HG03108 (cell line): ENCODE results near the gene CPNE5.

ENCODE experiments used
- ATAC-seq: cut with Tn5 transposase; IDR thresholded peaks from one replicate; pipeline ENCODE4 v1.9.1; 2021; ENCODE audit warnings: moderate library complexity; ENCODE audit not compliant: unreplicated experiment

CPNE5 gene

GRCh38 chr6:36836111-36837021 is 2.9 kb downstream of the CPNE5 start:
- no peak for ATAC-seq

DNA sequence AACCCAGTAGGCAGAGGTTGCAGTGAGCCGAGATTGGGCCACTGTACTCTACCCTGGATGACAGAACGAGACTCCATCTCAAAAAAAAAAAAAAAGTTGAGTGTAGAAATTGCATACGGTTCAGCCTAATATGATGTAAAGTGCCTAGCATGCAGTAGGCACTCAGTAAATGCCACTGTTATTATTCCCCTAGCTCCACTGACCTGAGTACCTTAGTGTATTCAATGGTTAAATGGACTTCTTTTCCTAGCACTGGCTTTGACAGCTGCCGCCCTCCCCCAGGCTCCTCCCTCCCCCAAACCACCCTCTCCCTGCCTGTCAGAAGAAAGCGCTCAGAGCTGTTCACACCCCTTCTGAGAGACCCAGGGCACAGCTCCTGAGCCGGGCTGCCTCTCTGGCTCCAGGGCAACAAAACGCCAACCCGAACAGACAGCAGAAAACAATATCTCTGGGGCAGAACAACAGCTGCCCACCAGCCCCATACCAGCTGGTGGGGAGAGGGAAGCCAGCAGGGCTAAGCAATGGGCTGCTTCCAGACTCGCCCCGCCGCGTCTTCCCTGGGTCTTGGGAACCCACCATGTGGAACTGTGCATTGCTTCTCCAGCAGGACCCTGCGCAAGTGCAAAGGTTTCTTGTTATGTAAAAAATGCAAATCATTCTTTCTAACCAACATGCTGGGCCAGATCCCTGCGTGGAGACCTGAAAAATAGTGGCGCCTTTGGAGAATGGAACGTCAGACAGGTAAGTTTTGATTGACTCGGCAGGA is 4.5 kb downstream of the CPNE5 start:
- no peak for ATAC-seq

DNA sequence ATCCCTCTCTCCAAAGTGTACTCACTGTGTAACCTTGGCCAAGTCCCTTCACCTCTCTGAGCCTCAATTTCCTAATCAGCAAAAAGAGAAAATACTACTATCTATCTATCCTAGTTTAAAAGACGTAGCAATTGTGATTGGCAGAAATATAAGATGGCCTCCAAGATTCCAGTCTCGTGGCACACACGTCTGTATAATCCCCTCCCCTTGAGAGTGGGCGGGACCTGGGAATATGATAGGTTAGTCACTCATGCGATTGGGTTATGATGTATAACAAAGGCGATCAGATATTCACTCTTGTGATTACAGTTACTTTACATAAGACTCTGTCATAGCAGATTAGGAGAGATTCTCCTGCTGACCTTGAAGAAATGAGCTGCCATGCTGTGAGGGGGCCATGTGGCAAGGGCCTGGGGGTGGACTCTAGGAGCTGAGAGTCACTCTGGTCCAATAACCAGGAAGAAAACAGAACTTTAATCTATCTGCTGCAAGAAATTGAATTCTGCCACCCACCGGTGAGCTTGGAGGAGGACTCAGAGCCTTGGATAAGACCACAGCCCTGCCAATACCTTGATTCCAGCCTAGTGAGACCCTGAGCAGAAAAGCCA is 6.0 kb downstream of the CPNE5 start:
- ATAC-seq: no peak

DNA sequence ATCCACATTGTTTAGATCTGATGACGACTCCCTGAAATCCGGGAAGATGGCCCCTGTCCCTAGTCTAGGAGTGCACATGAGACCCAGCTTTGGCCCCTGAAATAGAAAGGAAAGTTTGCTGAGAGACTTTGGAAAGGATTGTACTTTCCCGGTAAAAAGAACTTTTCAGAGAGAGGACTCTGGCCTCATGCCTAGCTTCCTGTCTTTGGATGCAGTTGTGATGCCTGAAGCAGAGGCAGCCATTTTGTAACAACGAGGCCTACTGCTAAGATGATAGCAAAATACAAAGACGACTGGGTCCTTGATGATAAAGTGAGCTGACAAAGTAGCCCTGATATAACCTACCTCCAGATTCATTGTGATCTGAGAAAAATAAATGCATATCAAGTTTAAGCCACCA is 6.9 kb downstream of the CPNE5 start:
- no peak for ATAC-seq

DNA sequence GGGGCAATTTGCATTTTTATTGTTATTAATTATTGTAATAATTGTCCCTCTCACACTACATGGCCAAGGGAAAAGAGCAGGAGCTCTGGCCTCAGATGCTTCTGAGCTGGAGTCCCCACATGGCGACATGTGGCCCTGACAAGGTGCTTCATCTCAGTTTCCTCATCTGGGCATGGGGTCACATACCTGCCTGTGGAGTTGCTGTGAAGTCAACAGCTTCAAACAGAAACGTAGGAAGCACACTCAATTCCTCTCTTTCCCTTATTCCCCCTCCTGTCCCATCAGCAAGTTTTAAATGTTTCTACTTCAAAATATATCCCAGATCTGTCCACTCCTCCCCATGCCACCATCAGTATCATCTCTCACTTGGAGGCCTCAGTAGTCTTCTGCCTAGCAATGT is 8.7 kb downstream of the CPNE5 start:
- no peak for ATAC-seq

GRCh38 chr6:36829919-36830544 is 9.2 kb downstream of the CPNE5 start:
- ATAC-seq: no peak

GRCh38 chr6:36827261-36828079 is 11.8 kb downstream of the CPNE5 start:
- ATAC-seq: no peak

GRCh38 chr6:36826520-36827227 is 12.6 kb downstream of the CPNE5 start:
- no peak for ATAC-seq

DNA sequence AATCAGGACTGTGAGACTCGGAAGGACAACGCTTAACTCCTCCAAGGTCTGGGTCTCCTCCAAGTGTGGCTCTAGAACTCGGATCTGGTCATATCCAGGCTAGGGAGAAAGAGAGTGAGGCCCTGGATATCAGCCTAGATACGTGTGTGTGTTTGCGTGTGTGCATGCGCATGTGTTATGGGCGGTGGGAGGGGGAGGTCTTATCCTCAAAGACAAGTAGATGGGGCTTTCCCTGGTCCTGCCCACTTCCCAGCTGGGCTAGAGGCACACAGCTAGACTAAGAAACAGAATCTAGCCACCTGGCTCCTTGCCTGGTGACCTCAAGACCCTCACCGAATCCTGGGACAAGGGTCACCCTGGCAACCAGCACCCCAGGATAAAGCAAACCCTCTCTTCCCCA is 13.2 kb downstream of the CPNE5 start:
- no peak for ATAC-seq

- no peak for ATAC-seq
Measured at GRCh38 chr6:36825452-36825851, 13.8 kb downstream of the CPNE5 start.

DNA sequence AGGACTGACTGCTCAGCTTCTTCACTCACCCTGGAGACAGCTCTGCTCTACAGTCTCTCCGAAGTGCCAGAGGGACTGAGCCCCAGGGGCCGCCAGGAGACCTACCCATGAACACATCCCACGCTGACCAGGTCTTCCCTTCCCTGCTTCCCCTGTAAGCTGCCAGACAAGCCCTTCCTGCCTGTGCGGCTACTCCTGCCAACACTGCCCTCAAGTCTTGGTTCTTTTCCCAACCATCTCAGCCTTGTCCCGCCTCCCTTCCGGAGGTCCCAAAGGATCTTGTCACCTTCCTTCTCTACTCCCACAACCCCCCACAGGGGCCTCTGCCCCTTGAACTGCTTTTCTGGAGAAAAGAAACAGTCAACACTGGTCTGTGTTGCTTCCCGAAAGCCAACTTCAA is 15.0 kb downstream of the CPNE5 start:
- ATAC-seq: no peak

- no peak for ATAC-seq
Measured at GRCh38 chr6:36823421-36824096, 15.7 kb downstream of the CPNE5 start.

GRCh38 chr6:36822506-36823269 is 16.6 kb downstream of the CPNE5 start:
- ATAC-seq: no peak

- no peak for ATAC-seq
Measured at GRCh38 chr6:36821581-36822335, 17.5 kb downstream of the CPNE5 start.

DNA sequence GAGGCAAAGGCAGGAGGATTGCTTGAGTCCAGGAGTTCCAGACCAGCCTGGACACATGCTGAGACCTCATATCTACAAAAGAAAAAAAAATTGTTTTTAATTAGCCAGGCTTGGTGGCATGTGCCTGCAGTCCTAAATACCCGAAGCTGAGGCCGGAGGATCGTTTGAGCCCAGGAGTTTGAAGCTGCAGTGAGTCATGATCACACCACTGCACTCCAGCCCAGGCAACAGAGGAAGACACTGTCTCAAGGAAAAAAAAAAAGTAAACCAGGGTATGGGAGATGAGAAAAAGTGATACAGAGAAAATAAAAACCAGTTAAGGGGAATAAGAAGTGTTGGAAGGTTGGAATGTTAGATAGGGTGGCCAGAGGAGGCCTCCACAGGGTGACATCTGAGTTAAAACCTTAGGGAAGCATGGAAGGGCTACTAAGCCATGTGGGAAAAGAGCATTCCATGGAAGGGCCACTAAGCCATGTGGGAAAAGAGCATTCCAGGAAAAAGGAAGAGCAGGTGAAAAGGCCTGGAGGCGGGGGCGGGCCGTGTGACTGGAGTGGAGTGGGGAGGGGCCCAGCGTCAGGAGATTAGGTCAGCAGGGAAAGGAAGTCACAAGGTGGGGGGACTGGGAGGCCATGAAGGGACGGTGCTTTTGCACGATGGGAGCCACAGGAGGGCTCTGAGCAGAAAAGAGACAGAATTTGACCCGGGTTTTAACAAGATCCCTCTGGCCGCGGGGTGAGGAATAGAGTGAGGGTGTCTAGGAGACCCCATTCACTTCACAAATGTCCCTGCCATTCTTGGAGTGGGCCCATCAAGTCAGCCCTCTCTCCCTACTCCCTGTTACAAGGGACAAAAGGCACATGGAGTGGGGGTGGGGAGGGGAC is 18.3 kb downstream of the CPNE5 start:
- ATAC-seq: no peak

DNA sequence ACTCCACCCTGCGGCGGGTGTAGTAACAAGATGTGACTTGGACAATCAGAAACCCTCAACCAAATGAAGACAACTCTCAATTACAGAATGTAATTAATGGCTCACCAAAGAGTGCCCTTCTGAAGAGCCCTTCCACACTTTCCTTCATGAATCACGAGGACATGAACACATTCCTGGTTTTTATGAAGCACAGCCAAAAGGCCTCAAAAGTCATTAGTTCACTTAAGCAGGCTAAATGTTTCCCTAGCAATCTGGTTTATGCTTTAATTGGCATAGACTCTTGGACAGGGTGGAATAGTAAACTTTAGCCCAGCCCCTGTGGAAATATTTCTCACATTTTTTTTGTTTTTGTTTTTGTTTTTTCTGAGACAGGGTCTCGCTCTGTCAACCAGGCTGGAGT is 20.5 kb downstream of the CPNE5 start:
- no peak for ATAC-seq

DNA sequence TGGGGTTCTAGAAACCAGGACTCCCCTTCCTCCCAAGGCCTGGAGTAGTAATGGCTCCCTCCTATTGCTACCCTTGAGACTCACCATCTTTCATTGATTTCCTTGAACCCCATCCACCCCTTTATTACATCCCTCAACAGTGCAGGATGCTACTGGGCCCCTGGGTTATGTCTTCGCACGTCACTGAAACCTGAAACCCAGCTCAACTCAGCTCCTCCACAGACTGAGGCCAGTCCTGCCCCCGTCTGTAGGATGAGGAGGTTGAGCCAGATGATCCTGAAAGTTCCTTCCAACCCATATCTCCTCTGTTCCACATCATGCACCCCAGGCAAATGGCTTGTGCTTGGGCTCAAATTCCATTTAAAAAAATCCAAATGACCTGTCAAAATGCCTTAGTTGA is 21.4 kb downstream of the CPNE5 start:
- ATAC-seq: no peak
